22Rv1 (cell line): ENCODE measurements around the gene HDGF.

Source experiments
- CTCF ChIP-seq: fragments of 450-650 bp; IDR thresholded peaks from 2 replicates; pipeline ENCODE4 v1.5.1; 2017; ENCODE audit warnings: mild to moderate bottlenecking
- ZFX ChIP-seq: fragments of 450-650 bp; IDR thresholded peaks from 2 replicates; pipeline ENCODE4 v1.6.1; 2017; ENCODE audit warnings: antibody characterized with exemption, borderline replicate concordance

- TF ChIP-seq CTCF (no peak), ZFX (no peak)
These were observed 22.1 kb upstream of the HDGF start for GRCh38 chr1:156773607-156774006.
